HCT116 (cell line): ENCODE measurements around the gene NDUFS6. TPM values are rescaled to one million over a fixed set of nuclear protein-coding genes. Genes with fewer than 3 reads are reported as not detected.

ENCODE experiments used
- ATAC-seq: fragments of 200-7000 bp; cut with Tn5 transposase; 2 replicates; pipeline ENCODE4 v1.9.1; 2020; ENCODE audit warnings: mild to moderate bottlenecking, moderate library complexity
- BruUV-seq: library from RNA; stranded (reverse); fragments of 400-500 nt; replicated peaks from 2 replicates; lab custom pipeline; 2021; lab: Mats Ljungman, UMichigan
- CTCF ChIA-PET: fragments of 300-600 bp; sonication (Branson Sonifier 250); formaldehyde crosslinking; loops from one replicate; lab custom pipeline; 2021; ENCODE audit warnings: antibody characterized with exemption; lab: Charles Lee
- POLR2A ChIA-PET: fragments of 300-600, 350-600 bp; sonication (Branson Sonifier 250); formaldehyde crosslinking; loops from one replicate; lab custom pipeline; 2021; ENCODE audit warnings: antibody characterized with exemption; lab: Charles Lee
- RAD21 ChIA-PET, 2 experiments: fragments of 300-600 bp; sonication (Branson Sonifier 250); formaldehyde crosslinking; loops; one replicate each; lab custom pipeline; 2023; ENCODE audit warnings: low total read pairs in 2 of 2; ENCODE audit not compliant: uncharacterized antibody in 2 of 2, unreplicated experiment in 2 of 2, low non-redundant PET in 1 of 2; lab: Charles Lee
- DNase-seq: peaks from one replicate; pipeline ENCODE4 v3.0.0-alpha.2; 2010; ENCODE audit warnings: low read depth, low spot score
- H2AFZ ChIP-seq: fragments of 200-600 bp; shearing (Covaris generic), sonication (generic); 2 replicates; pipeline ENCODE4 v1.6.1; 2017; ENCODE audit warnings: low read depth, mixed run types, mixed read lengths, antibody characterized with exemption, low read length; ENCODE audit not compliant: poor library complexity, severe bottlenecking
- H3K27ac ChIP-seq: 2 replicates; pipeline ENCODE4 v1.5.1; 2012; ENCODE audit warnings: low read depth, low read length
- H3K27me3 ChIP-seq: fragments of 200-600 bp; sonication (generic); 2 replicates; pipeline ENCODE4 v1.6.1; 2016; ENCODE audit warnings: mixed run types, low read length, mixed read lengths; ENCODE audit not compliant: insufficient read depth
- H3K36me3 ChIP-seq, 2 experiments: fragments of 200-500 bp in 1 of 2; fragments of 200-600 bp in 1 of 2; sonication (Bioruptor generic) in 1 of 2; sonication (generic) in 1 of 2; 2 replicates each; pipeline versions ENCODE4 v1.5.1 to v1.6.1; 2014 to 2016; ENCODE audit warnings: low read length in 2 of 2, inconsistent platforms in 1 of 2, mixed read lengths in 1 of 2, mixed run types in 1 of 2; ENCODE audit not compliant: insufficient read depth in 2 of 2, control insufficient read depth in 1 of 2
- H3K4me1 ChIP-seq, 2 experiments: fragments of 200-600 bp in 1 of 2; sonication (generic) in 1 of 2; 2 replicates each; pipeline versions ENCODE4 v1.5.1 to v1.6.1; 2012 to 2017; ENCODE audit warnings: low read length in 2 of 2, inconsistent platforms in 1 of 2, mild to moderate bottlenecking in 1 of 2, mixed read lengths in 1 of 2, mixed run types in 1 of 2, moderate library complexity in 1 of 2; ENCODE audit not compliant: insufficient read depth in 2 of 2, control insufficient read depth in 1 of 2
- H3K4me2 ChIP-seq: fragments of 200-600 bp; sonication (generic); 2 replicates; pipeline ENCODE4 v1.6.1; 2017; ENCODE audit warnings: mixed run types, low read length, mixed read lengths
- H3K4me3 ChIP-seq, 2 experiments: fragments of 200-600 bp in 1 of 2; sonication (generic) in 1 of 2; replicated peaks in 1 of 2; 2 replicates each; pipeline ENCODE4 v1.5.1; 2011 to 2016; ENCODE audit warnings: low read length in 2 of 2, control low read depth in 1 of 2, low read depth in 1 of 2, mild to moderate bottlenecking in 1 of 2, mixed read lengths in 1 of 2, mixed run types in 1 of 2
- H3K79me2 ChIP-seq: fragments of 200-600 bp; sonication (generic); 2 replicates; pipeline ENCODE4 v1.6.1; 2017; ENCODE audit warnings: mild to moderate bottlenecking, mixed run types, low read length, moderate library complexity, mixed read lengths; ENCODE audit not compliant: insufficient read depth
- H3K9ac ChIP-seq: fragments of 200-600 bp; sonication (generic); 2 replicates; pipeline ENCODE4 v1.6.1; 2016; ENCODE audit warnings: low read length, mixed read lengths
- H3K9me2 ChIP-seq: fragments of 200-600 bp; sonication (generic), shearing (Covaris generic); 2 replicates; pipeline ENCODE4 v1.6.1; 2017; ENCODE audit warnings: mixed run types, mild to moderate bottlenecking, moderate library complexity; ENCODE audit not compliant: insufficient read depth
- H3K9me3 ChIP-seq, 2 experiments: fragments of 200-500 bp in 1 of 2; fragments of 200-600 bp in 1 of 2; sonication (Bioruptor generic) in 1 of 2; sonication (generic) in 1 of 2; 2 replicates each; pipeline ENCODE4 v1.6.1; 2014 to 2017; ENCODE audit warnings: low read length in 2 of 2, mixed read lengths in 2 of 2, inconsistent platforms in 1 of 2, low read depth in 1 of 2, mild to moderate bottlenecking in 1 of 2, mixed run types in 1 of 2, moderate library complexity in 1 of 2; ENCODE audit not compliant: control insufficient read depth in 1 of 2, insufficient read depth in 1 of 2
- H4K20me1 ChIP-seq: fragments of 200-600 bp; sonication (generic), shearing (Covaris generic); 2 replicates; pipeline ENCODE4 v1.6.1; 2017; ENCODE audit warnings: mixed run types, mild to moderate bottlenecking, moderate library complexity; ENCODE audit not compliant: insufficient read depth
- CBX3 ChIP-seq: IDR thresholded peaks from 2 replicates; pipeline ENCODE4 v1.6.1; 2012; ENCODE audit warnings: low read depth
- CEBPB ChIP-seq: IDR thresholded peaks from 2 replicates; pipeline ENCODE4 v1.6.1; 2012; ENCODE audit warnings: low read depth
- EGR1 ChIP-seq: IDR thresholded peaks from 2 replicates; pipeline ENCODE4 v1.6.1; 2012; ENCODE audit warnings: low read depth
- SIN3A ChIP-seq: IDR thresholded peaks from 2 replicates; pipeline ENCODE4 v1.6.1; 2012; ENCODE audit warnings: low read depth
- SP1 ChIP-seq: IDR thresholded peaks from 2 replicates; pipeline ENCODE4 v1.6.1; 2012; ENCODE audit warnings: low read depth
- intact Hi-C: fragments of 100-400 bp; cut with micrococcal nuclease; formaldehyde crosslinking; loops from 2 replicates; pipeline ENCODE4 v1.10.0; 2022
- total RNA-seq: library from RNA; stranded (reverse); gene quantifications from one replicate; pipeline ENCODE4 v1.2.1, GENCODE V29; 2021; ENCODE audit not compliant: unreplicated experiment
- TF ChIP-seq, protein P1 (sequence below): IDR thresholded peaks from 2 replicates; pipeline ENCODE4 v1.6.1; 2012; ENCODE audit warnings: low read depth
- TF ChIP-seq, protein P2 (sequence below): IDR thresholded peaks from 2 replicates; pipeline ENCODE4 v1.6.1; 2012

Gene NDUFS6
- total RNA-seq, 1 experiment from 2014 or later = 43.8 TPM

DNA sequence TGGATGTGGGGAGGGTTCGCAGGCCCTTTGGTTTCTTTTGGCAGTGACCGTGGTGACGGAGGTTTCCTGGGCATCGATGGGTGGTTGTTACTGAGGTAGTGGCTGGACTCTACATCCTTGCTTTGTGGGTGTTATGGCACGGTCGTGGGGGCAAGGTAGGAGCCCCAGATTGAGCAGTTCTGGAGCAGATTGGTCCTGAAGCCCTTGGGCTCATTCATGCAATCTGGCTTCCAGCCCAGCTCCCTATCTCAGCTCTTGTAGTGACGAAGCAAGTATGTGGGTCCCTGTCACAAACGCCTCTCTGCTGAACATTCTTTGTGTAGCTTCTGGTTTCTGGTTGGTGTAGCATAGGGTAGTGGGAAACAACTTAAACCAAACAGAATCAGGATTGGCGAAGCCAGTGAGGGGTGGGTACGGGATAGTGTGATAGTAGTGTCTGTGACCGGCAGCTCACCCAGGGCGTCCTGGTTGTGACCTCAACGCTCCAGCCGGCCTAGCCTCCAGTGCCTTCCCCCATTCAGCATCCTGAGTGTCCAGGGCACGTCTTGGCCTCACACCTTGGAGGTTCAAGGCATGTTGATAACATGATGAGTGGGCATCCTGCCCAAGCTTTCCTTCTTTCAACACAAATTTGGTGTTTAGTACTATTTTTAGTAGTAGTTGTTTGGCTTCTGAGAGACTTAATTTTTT is 2.9 kb downstream of the NDUFS6 start:
- TF ChIP-seq, protein P1, sequence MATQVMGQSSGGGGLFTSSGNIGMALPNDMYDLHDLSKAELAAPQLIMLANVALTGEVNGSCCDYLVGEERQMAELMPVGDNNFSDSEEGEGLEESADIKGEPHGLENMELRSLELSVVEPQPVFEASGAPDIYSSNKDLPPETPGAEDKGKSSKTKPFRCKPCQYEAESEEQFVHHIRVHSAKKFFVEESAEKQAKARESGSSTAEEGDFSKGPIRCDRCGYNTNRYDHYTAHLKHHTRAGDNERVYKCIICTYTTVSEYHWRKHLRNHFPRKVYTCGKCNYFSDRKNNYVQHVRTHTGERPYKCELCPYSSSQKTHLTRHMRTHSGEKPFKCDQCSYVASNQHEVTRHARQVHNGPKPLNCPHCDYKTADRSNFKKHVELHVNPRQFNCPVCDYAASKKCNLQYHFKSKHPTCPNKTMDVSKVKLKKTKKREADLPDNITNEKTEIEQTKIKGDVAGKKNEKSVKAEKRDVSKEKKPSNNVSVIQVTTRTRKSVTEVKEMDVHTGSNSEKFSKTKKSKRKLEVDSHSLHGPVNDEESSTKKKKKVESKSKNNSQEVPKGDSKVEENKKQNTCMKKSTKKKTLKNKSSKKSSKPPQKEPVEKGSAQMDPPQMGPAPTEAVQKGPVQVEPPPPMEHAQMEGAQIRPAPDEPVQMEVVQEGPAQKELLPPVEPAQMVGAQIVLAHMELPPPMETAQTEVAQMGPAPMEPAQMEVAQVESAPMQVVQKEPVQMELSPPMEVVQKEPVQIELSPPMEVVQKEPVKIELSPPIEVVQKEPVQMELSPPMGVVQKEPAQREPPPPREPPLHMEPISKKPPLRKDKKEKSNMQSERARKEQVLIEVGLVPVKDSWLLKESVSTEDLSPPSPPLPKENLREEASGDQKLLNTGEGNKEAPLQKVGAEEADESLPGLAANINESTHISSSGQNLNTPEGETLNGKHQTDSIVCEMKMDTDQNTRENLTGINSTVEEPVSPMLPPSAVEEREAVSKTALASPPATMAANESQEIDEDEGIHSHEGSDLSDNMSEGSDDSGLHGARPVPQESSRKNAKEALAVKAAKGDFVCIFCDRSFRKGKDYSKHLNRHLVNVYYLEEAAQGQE = no peak
- TF ChIP-seq SIN3A (no peak), CBX3 (no peak), SP1 (no peak), EGR1 (no peak), CEBPB (no peak)
- TF ChIP-seq, protein P2, sequence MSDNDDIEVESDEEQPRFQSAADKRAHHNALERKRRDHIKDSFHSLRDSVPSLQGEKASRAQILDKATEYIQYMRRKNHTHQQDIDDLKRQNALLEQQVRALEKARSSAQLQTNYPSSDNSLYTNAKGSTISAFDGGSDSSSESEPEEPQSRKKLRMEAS = no peak
- no peaks in the 10 kb centered on the region for H3K27me3 ChIP-seq
- ATAC-seq (no peak), DNase-seq (no peak)
- POLR2A ChIA-PET = no interaction called here
- peaks cover 0 to 12% of the 10 kb centered on the region in 2 experiments; a peak in 1 of 4 replicates for H3K4me1 ChIP-seq
- H3K9me2 ChIP-seq = no peaks in the 10 kb centered on the region
- H3K79me2 ChIP-seq = peaks cover 95% of the 10 kb centered on the region
- no peak overlapping the region for H2AFZ ChIP-seq
- peaks cover 46 to 64% of the 10 kb centered on the region in 2 experiments for H3K36me3 ChIP-seq
- intact Hi-C loops = loop anchor here (10.0 kb wide), 1 partner anchor 131 kb away; no protein-coding TSS in a partner anchor
- no peak overlapping the region for H3K4me2 ChIP-seq
- H3K9ac ChIP-seq = no peak overlapping the region
- CTCF ChIA-PET = no interaction called here
- no peak overlapping the region for H3K4me3 ChIP-seq
- H3K27ac ChIP-seq = no peak overlapping the region
- H4K20me1 ChIP-seq = no peaks in the 10 kb centered on the region
- RAD21 ChIA-PET = no interaction called here
- H3K9me3 ChIP-seq = no peaks in the 10 kb centered on the region
- BruUV-seq = no TSS peak
